Activated CD4-positive, alpha-beta T cell treated with anti-CD3 and anti-CD28 coated beads, Interleukin-10, Interleukin-2, amounts not matched to agents 100 ng/mL and 50 ng/mL, durations not matched to agents 16 hours and 8 hours (primary cell): ENCODE results near the gene GHRL.
"Not testable (repeated sequence)": the region's sequence is repeated elsewhere in the genome, so short reads cannot be mapped to it uniquely, and the experiment has no call there.

Experiments
- DNase-seq: peaks from one replicate; pipeline ENCODE4 v3.0.0-alpha.2; 2020

The GHRL gene

GRCh38 chr3:10322352-10322710 is 29.6 kb upstream of the GHRL start:
- DNase-seq = peak; percentile 63

DNA sequence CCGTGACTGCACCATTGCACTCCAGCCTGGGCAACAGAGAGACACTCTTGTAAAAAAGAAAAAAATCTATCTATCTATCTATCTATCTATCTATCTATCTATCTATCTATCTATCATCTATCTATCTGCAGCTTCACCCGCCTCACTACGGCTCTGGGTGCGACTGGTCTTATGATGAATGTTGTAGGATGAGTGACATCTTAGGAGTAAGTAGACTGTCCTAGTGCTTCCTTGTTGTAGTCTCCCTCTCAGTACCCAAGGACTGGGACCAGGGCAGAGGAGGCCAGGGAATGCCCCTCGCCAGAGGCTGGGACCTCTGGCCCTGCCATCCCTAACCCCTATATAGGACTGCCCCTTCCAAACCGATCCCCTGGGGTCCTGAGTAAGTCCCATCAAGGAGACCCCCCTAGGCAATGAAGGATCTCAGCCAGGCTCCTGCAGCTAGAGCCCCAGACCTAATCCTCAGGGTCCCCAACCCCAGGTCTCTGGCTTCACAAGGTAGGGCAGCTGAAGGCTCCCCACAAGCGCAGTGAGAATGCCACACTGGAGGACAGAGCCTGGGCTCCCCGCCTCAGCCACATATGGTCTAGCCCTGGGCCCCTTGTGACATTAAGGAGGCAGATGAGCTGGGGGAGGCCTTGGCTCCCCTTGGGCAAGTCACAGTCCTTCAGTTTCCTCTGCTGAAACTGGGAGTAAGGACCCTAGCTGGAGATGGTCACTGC is 29.0 kb upstream of the GHRL start:
- DNase-seq = no peak

DNA sequence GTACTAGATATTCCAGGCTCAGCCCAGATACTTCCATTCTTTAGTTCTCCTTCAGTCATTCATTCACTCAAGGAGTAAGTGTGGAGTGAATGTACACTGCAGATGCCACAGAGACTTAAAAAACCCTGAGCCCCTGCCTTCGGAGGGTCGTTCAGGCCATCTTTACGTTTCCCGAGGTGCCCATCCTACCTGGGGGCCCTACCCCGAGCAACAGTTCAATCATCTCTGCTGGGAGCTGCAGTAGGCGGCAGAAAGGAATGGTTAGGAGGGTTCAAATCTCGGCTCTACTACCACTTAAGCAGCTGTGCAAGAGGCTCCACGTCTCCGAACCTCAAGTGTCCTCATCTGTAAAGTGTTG is 27.6 kb upstream of the GHRL start:
- DNase-seq = no peak

DNA sequence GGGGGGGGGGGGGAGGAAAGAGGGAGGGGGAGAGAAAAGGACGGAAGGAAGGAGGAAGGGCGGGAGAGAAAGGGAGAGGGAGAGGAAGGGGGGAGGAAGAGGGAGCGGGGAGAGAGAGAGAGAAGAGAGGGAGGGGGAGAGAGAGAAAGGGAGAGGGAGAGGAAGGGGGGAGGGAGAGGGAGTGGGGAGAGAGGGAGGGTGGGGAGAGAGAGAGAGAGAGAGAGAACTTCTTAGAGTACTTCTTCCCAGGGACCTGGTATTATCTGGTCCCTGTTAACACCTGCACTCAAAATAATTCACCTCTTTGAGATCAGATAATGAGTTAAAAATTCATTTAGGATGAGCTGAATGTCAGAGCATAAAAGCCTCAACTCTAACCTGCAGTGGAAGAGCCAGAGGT is 27.1 kb upstream of the GHRL start:
- DNase-seq = no peak

GRCh38 chr3:10319251-10319650 is 26.5 kb upstream of the GHRL start:
- peak; percentile 31 for DNase-seq

DNA sequence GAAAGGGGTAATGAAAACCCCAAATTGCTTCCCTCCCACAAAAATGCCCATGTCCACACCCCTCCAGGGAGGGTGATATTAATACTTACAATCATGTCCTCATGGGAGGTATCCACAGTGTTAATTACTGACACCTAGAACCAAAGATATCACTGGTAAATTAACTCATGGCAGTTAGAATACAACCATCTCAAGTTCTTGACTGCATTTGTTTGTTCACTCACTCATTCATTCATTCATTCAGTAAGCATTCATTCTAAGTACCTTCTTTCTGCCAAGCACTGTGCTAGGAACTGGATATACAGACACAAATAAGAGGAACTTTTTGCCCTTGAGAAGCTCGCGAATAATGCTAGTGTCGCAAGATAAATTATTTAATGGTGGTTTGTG is 25.2 kb upstream of the GHRL start:
- no peak for DNase-seq

DNA sequence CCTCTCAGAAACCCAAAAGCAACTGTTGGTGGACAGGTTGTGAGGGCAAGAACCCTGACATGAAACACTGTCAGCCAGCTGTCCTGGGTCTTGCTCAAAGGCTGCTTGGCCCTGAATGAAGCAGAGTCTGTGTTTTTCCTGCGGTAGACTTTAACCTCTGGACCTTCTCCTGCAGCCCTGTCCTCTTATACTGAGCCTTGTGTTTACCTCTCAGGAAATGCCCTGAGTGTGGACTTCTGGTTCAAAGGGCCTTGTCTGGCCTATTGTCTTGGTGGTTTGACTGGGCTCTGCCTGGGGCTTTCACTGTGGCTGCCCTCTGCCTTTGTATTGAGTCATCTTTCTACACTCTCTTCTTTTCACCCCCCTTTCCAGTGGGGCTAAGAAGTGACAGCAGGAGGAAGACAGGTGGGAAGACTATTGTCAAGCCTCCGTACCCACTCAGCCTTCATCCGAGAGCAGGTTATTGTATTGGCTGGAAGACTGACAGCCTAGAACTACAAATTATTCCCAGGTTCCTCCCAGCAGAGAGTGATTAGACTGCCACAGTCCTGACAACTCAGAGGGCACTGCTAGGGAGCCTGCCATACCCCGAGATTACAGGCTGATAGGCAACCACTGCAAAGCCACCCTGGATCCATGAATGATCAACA is 24.7 kb upstream of the GHRL start:
- DNase-seq = no peak

- no peak for DNase-seq
These were observed 23.1 kb upstream of the GHRL start for GRCh38 chr3:10315771-10316344.

GRCh38 chr3:10315101-10315500 is 22.4 kb upstream of the GHRL start:
- DNase-seq = no peak

- no peak for DNase-seq
These were observed 20.1 kb upstream of the GHRL start for GRCh38 chr3:10312861-10313260.

GRCh38 chr3:10312391-10312790 is 19.6 kb upstream of the GHRL start:
- DNase-seq = no peak

DNA sequence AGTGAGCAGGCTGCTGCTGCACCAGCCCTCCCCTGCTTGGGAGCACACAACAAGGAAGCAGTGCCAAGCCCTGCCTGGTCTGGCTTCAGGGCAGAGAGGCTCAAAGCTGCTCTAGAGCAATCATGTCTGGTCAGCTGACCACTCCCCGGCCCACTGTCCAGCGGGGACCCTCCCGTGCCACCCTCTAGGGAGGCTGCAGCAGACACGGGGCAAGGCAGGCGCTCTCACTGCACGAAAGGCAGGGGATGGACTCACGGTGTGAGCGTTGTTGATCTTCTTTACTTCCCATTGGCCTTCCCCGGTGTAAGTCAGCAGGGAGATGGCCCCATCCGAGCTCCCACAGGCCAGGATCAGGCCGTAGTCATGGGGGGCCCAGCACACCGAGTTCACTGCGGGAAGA is 19.0 kb upstream of the GHRL start:
- no peak for DNase-seq

DNA sequence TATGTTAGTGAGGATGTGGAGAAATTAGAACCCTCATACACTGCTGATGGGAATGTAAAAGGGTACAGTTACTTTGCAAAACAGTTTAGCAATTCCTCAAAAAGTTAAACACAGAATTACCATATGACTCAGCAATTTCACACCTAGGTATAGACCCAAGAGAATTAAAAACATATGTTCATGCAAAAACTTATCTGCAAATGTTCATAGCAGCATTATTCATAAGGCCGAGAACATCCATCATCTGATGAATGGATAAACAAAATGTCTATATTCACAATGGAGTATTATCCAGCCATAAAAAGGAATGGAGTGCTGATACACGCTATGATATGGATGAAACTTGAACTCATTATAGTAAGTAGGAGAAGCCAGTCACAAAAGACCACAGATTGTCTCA is 17.8 kb upstream of the GHRL start:
- DNase-seq = no peak

DNA sequence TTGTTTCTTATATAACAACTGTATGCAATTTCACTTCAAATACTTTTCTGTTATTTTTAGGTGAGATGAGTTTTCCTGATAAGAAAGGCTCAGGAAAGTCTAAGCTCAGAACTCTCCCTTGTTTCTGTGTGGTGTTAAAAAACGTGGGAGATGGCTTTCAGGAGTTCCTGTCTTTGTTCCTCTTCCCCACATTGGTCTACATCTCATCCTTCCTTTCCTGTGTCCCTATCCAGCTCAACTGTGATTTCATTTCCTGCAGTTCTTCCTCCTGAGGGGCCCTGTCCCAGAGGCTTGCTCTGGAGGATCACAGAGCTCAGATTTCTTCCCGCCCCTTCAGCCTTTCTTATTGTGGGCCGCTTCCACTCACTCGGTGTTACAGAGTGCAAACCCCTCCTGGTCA is 17.0 kb upstream of the GHRL start:
- no peak for DNase-seq

- DNase-seq = no peak
These were observed 15.9 kb upstream of the GHRL start for GRCh38 chr3:10308678-10309077.

- DNase-seq = no peak
These were observed 13.4 kb upstream of the GHRL start for GRCh38 chr3:10306156-10306555.

DNA sequence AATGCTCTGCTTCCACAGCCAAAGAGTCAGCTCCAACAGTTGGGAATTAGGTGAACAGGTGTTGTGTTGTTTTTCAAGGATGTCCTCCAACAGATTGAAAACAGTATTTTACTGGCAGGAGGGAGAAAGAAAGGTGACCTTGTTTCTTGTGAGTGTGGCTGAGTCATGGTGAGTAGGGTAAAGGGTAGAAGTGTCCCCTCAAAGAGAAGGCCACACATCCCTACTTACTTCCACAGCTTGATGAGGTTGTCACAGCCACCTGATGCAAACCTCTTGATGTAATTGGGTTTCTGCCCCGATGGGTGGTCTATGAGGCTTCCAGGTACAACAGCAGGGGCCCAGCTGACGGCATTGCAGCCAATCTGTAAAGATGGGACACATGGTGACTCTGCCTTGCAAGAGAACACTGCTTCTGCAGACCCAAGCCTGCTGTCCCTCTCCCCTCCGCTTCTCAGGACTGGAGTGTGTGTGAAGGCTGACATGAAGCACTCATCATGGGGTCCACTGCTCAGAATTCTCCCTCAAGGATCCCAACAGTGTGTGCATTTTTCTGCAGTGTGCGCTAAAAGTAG is 12.7 kb upstream of the GHRL start:
- DNase-seq = no peak

DNA sequence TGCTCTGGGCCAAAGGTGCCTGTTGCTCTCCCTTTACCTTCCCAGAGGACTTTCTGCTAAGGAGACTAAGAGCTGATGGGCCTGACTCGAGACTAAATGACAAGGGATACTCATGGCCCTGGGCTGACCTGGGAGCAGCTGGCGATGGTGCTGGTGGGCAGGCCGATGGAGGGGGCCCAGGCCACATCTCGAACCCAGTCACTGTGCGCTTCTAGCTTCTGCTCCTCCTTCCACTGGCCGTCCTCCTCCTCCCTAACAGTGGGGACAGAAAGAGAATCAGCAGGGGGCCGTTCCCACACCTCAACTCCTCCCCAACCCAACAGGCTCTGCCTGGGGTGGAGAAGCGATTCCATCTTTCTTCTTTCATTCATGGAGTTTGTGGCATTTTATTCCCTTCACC is 12.2 kb upstream of the GHRL start:
- no peak for DNase-seq

- no peak for DNase-seq
These were observed 11.0 kb upstream of the GHRL start for GRCh38 chr3:10303785-10304184.

DNA sequence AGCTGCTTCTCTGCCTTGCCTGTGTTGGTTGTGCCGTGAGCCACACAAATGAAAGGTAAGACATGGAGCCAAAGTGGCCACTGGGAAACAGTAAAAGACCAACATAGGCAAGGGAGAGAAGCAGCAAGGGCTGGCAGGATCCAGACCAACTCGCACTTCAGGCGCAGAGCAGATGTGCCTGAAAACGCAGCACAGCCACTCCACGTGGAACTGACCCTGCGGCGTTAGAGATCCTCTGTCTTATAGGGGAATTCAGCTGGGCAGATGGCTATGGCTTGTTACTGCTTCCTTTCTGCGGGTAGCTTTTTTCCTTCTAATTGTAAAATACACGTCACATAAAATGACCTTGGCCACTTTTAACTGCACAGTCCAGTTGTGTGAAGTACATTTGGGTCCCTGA is 10.4 kb upstream of the GHRL start:
- DNase-seq = no peak

- DNase-seq = no peak
These were observed 7.3 kb upstream of the GHRL start for GRCh38 chr3:10300087-10300486.

DNA sequence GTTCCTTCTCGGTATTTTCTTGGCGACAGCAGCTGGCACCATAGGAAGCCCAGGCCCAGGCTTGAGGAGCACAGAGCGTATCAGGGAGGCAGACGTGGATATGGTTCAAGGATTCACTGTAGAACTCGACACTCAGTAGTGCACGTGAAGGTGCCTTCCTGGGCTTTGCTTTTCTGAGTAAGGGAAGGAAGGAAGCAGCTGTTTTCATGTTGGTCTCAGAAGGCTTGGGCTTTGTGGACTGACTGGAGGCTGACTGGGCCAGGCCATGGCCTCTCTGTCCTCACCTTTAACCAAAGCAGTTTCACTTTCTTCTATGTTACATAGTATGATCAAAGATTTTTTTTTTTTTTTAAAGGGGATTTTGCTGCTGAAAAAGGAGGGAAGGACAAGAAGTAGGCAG is 6.9 kb upstream of the GHRL start:
- DNase-seq = peak; percentile 32

GRCh38 chr3:10299175-10299574 is 6.4 kb upstream of the GHRL start:
- no peak for DNase-seq

GRCh38 chr3:10298064-10298463 is 5.3 kb upstream of the GHRL start:
- not testable (repeated sequence) for DNase-seq
